Measurements from ENCODE around the gene FOXA2. TPM values are rescaled to one million over a fixed set of nuclear protein-coding genes. Genes with fewer than 3 reads are reported as not detected.
"Not testable (repeated sequence)": the region's sequence is repeated elsewhere in the genome, so short reads cannot be mapped to it uniquely, and the experiment has no call there.

The FOXA2 gene
- total RNA-seq, 4 donors from 2014 or later: 1.5 to 15.5 (median 4.7) TPM

- Histone ChIP-seq H3K9me3 (no peaks in the 10 kb centered on the region), H3K27ac (no peak overlapping the region), H3K36me3 (no peaks in the 10 kb centered on the region), H3K4me3 (replicated peaks in 1 of 3) (no peak overlapping the region), H3K4me1 (peaks cover 18% of the 10 kb centered on the region in 2 donors), H3K27me3 (no peaks in the 10 kb centered on the region)
- TF ChIP-seq CTCF (IDR thresholded peaks at IDR 0.05): no peak
- TF ChIP-seq POLR2A (IDR thresholded peaks at IDR 0.05): no peak
- DNase-seq: no peak
- WGBS, 2 donors: 88 to 89% methylated on average over 2 of the region's 2 CpGs
- intact Hi-C loops (cut with DNase I): no loop called here
These were observed 30.0 kb downstream of the FOXA2 start for GRCh38 chr20:22554391-22554790.

DNA sequence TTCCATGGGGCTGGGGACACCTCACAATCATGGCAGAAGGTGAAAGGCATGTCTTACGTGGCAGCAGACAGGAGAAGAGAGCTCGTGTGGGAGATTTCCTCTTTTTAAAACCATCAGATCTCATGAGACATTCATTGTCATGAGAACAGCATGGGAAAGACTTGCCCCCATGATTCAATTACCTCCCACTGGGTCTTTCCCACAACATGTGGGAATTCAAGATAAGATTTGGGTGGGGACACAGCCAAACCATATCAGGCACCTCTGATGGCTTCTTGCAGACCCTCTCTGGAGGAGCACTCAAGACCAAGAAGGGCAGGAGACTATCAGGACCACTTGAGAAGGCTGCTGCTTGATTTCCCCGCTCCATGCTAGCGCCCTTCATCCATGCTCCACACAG is 33.9 kb downstream of the FOXA2 start:
- H3K4me1 ChIP-seq; intact Hi-C loops (cut with DNase I); H3K9me3 ChIP-seq; H3K36me3 ChIP-seq; H3K27me3 ChIP-seq; H3K4me3 ChIP-seq (replicated peaks in 1 of 3); H3K27ac ChIP-seq; DNase-seq: not testable (repeated sequence)
- 82 to 83% methylated on average over 4 of the region's 4 CpGs for WGBS, 2 donors

DNA sequence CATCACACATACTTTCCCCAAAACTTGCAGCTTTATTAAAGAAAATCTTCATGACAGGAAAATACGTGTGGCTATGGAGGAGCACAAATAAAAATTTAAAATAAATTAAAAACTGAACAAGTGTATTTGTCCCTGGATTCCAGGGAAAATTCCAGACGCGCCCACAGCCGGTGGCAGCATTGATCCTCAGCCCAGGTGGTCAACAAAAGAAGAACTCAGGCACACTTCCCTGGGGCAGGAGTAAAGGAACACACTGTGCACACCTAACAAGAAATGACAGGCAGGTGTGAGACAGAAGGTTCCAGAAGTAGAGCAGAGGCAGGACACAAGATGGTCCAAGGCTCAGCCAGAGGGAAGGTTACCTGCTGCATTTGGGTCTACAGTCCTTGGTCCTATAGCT is 36.3 kb downstream of the FOXA2 start:
- TF ChIP-seq CTCF (IDR thresholded peaks at IDR 0.05) (no peak), POLR2A (IDR thresholded peaks at IDR 0.05) (no peak)
- no peaks in the 10 kb centered on the region for H3K4me1 ChIP-seq
- H3K4me3 ChIP-seq (replicated peaks in 1 of 3): no peak overlapping the region
- no peak overlapping the region for H3K27ac ChIP-seq
- WGBS, 2 donors: 63 to 67% methylated on average over 4 of the region's 4 CpGs
- intact Hi-C loops (cut with DNase I): no loop called here
- DNase-seq: no peak
- H3K27me3 ChIP-seq: no peaks in the 10 kb centered on the region
- H3K36me3 ChIP-seq: no peaks in the 10 kb centered on the region
- H3K9me3 ChIP-seq: no peaks in the 10 kb centered on the region

DNA sequence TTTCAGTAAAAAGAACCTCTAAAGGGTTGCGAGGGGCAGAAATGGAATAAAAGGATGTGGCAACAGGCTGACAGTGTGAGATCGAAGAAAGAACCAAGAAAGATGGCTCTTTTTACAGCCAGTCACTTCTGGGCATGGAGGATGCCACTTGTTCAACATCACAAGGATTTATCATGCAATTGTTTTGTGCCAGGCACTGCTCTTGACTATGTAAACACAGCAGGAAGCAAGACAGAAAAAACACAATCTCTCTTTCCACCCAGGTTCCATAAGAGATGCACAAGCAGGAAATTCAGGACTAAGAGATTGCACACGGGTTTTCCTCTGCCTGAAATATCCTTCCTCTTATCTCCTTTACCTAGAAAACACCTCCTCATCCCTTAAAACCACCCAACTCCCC is 38.0 kb downstream of the FOXA2 start:
- Histone ChIP-seq H3K4me3 (replicated peaks in 1 of 3) (no peak overlapping the region), H3K27ac (no peak overlapping the region), H3K9me3 (no peaks in the 10 kb centered on the region), H3K4me1 (no peaks in the 10 kb centered on the region), H3K27me3 (no peaks in the 10 kb centered on the region), H3K36me3 (no peaks in the 10 kb centered on the region)
- no peak for TF ChIP-seq CTCF (IDR thresholded peaks at IDR 0.05)
- no peak for TF ChIP-seq POLR2A (IDR thresholded peaks at IDR 0.05)
- 60 to 61% methylated on average over 3 of the region's 3 CpGs for WGBS, 2 donors
- intact Hi-C loops (cut with DNase I): no loop called here
- DNase-seq: no peak

DNA sequence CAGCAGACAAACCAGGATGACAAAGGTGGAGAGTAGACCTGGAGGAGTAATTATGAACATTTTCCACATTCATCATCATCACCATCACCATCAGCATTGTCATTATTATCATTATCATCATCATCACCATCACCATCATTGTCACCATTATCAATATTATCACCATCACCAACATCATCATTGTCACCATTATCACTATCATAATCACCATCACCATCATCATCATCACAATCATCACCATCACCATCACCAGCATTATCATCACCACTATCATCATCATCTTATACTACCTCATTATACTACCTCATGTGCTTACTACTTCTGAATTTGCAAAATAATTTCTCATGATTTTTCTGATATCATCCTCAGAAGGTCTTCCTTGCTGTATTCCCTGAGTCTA is 39.3 kb downstream of the FOXA2 start:
- intact Hi-C loops (cut with DNase I): no loop called here
- H3K4me3 ChIP-seq (replicated peaks in 1 of 3): no peak overlapping the region

More for the DNA sequence above, 39.3 kb downstream of the FOXA2 start:
- H3K4me1 ChIP-seq: no peaks in the 10 kb centered on the region
- H3K27me3 ChIP-seq: no peaks in the 10 kb centered on the region
- no peaks in the 10 kb centered on the region for H3K9me3 ChIP-seq
- TF ChIP-seq POLR2A (IDR thresholded peaks at IDR 0.05): no peak
- TF ChIP-seq CTCF (IDR thresholded peaks at IDR 0.05): no peak
- no peak for DNase-seq
- no peaks in the 10 kb centered on the region for H3K36me3 ChIP-seq
- no peak overlapping the region for H3K27ac ChIP-seq

Measured in thyroid gland (tissue), 4 donors.